PC-3 (cell line): ENCODE measurements around the gene R3HCC1L. TPM values are rescaled to one million over a fixed set of nuclear protein-coding genes. Genes with fewer than 3 reads are reported as not detected.

ENCODE experiments used
- ATAC-seq: fragments of 200-7000 bp; cut with Tn5 transposase; 2 replicates; pipeline ENCODE4 v1.9.1; 2020; ENCODE audit warnings: mild to moderate bottlenecking, moderate library complexity
- BruUV-seq: library from RNA; stranded (reverse); fragments of 400-500 nt; replicated peaks from 2 replicates; lab custom pipeline; 2021; lab: Mats Ljungman, UMichigan
- CTCF ChIA-PET: fragments of 300-600 bp; sonication (Branson Sonifier 250); formaldehyde crosslinking; loops from one replicate; lab custom pipeline; 2022; ENCODE audit warnings: antibody characterized with exemption; lab: Charles Lee
- POLR2A ChIA-PET: fragments of 300-600 bp; sonication (Branson Sonifier 250); formaldehyde crosslinking; loops from one replicate; lab custom pipeline; 2022; ENCODE audit warnings: antibody characterized with exemption; ENCODE audit not compliant: unreplicated experiment; lab: Charles Lee
- DNase-seq: peaks from one replicate; pipeline ENCODE4 v3.0.0-alpha.2; 2015
- H2AFZ ChIP-seq: fragments of 300-600 bp; sonication (generic); 2 replicates; pipeline ENCODE4 v1.6.0; 2016; ENCODE audit warnings: antibody characterized with exemption, low read length
- H3F3A ChIP-seq: fragments of 300-600 bp; sonication (generic); one replicate; pipeline ENCODE4 v1.6.0; 2017; ENCODE audit warnings: antibody characterized with exemption, low read length, control low read depth, mild to moderate bottlenecking; ENCODE audit not compliant: unreplicated experiment
- H3K27ac ChIP-seq: fragments of 300-600 bp; sonication (generic); 2 replicates; pipeline ENCODE4 v1.5.1; 2016; ENCODE audit warnings: mild to moderate bottlenecking, low read length
- H3K27me3 ChIP-seq: fragments of 300-600 bp; sonication (generic); 2 replicates; pipeline ENCODE4 v1.6.1; 2016; ENCODE audit warnings: low read length, mixed read lengths
- H3K36me3 ChIP-seq: fragments of 300-600 bp; sonication (generic); 2 replicates; pipeline ENCODE4 v1.6.1; 2016; ENCODE audit warnings: low read depth, mixed run types, low read length, mixed read lengths
- H3K4me1 ChIP-seq: fragments of 300-600 bp; sonication (generic); 2 replicates; pipeline ENCODE4 v1.5.1; 2016; ENCODE audit warnings: low read length; ENCODE audit not compliant: insufficient read depth
- H3K4me2 ChIP-seq: fragments of 300-600 bp; sonication (generic); 2 replicates; pipeline ENCODE4 v1.6.0; 2016; ENCODE audit warnings: low read length
- H3K4me3 ChIP-seq: fragments of 300-600 bp; sonication (generic); 2 replicates; pipeline ENCODE4 v1.5.1; 2016; ENCODE audit warnings: mild to moderate bottlenecking, low read length, mixed read lengths
- H3K79me2 ChIP-seq: fragments of 300-600 bp; sonication (generic); 2 replicates; pipeline ENCODE4 v1.6.1; 2017; ENCODE audit warnings: low read length, mixed read lengths
- H3K9ac ChIP-seq: fragments of 300-600 bp; sonication (generic); 2 replicates; pipeline ENCODE4 v1.6.0; 2016; ENCODE audit warnings: mild to moderate bottlenecking, low read length
- H3K9me2 ChIP-seq: fragments of 300-600 bp; sonication (generic); replicated peaks from 2 replicates; pipeline ENCODE4 v1.6.1; 2016; ENCODE audit warnings: mixed run types, low read length, mixed read lengths
- H3K9me3 ChIP-seq: fragments of 300-600 bp; sonication (generic); 2 replicates; pipeline ENCODE4 v1.6.1; 2016; ENCODE audit warnings: low read length, mixed read lengths
- H4K20me1 ChIP-seq: fragments of 300-600 bp; sonication (generic); 2 replicates; pipeline ENCODE4 v1.6.1; 2016; ENCODE audit warnings: low read length, mixed read lengths
- EZH2 ChIP-seq: fragments of 300-600 bp; sonication (generic); IDR thresholded peaks from one replicate; pipeline ENCODE4 v1.6.1; 2017; ENCODE audit warnings: antibody characterized with exemption, mild to moderate bottlenecking, low read length; ENCODE audit not compliant: unreplicated experiment
- EZH2phosphoT487 ChIP-seq: fragments of 300-600 bp; sonication (generic); IDR thresholded peaks from 2 replicates; pipeline ENCODE4 v1.6.1; 2018; ENCODE audit warnings: mild to moderate bottlenecking, antibody characterized with exemption, low read length, borderline replicate concordance
- intact Hi-C: fragments of 100-400 bp; cut with micrococcal nuclease; formaldehyde crosslinking; loops from 2 replicates; pipeline ENCODE4 v1.9.0; 2023
- total RNA-seq: library from RNA; depleted of rRNA; stranded (reverse); fragments of >200 nt; gene quantifications from 2 replicates; pipeline ENCODE4 v1.2.3, GENCODE V29; 2014
- TF ChIP-seq, protein P1 (sequence below): fragments of 300-600 bp; sonication (generic); conservative IDR thresholded peaks from 2 replicates; pipeline ENCODE4 v1.5.1; 2017; ENCODE audit warnings: antibody characterized with exemption, low read depth, mild to moderate bottlenecking, low read length

Gene R3HCC1L
- total RNA-seq, 1 experiment from 2014 or later = 15.3 TPM

DNA sequence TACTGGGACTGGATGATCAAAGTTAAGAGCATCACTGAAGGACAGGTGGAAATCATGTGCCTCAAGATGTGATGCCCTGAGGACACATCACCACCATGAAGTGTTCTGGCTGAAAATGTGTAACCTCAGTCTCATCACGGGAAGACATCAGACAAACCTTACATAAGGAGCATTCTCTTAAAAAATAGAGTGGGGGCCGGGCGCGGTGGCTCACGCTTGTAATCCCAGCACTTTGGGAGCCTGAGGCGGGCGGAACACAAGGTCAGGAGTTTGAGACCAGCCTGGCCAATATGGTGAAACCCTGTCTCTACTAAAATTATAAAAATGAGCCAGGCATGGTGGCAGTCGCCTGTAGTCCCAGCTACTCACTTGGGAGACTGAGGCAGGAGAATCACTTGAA, 67.9 kb downstream of the R3HCC1L start:
- Histone ChIP-seq H2AFZ (no peak overlapping the region), H3K27ac (no peak overlapping the region), H3K9ac (no peak overlapping the region), H3K4me1 (no peaks in the 10 kb centered on the region), H3F3A (no peaks in the 10 kb centered on the region), H3K4me3 (no peak overlapping the region), H3K4me2 (no peak overlapping the region), H3K9me3 (no peaks in the 10 kb centered on the region), H3K79me2 (no peaks in the 10 kb centered on the region), H3K9me2 (no peaks in the 10 kb centered on the region), H3K36me3 (no peaks in the 10 kb centered on the region), H3K27me3 (no peaks in the 10 kb centered on the region), H4K20me1 (no peaks in the 10 kb centered on the region)
- POLR2A ChIA-PET = no interaction called here
- TF ChIP-seq EZH2phosphoT487 = no peak
- no peak for TF ChIP-seq EZH2
- intact Hi-C loops = no loop called here
- CTCF ChIA-PET = no interaction called here
- BruUV-seq = no TSS peak
- no peak for ATAC-seq
- no peak for DNase-seq

DNA sequence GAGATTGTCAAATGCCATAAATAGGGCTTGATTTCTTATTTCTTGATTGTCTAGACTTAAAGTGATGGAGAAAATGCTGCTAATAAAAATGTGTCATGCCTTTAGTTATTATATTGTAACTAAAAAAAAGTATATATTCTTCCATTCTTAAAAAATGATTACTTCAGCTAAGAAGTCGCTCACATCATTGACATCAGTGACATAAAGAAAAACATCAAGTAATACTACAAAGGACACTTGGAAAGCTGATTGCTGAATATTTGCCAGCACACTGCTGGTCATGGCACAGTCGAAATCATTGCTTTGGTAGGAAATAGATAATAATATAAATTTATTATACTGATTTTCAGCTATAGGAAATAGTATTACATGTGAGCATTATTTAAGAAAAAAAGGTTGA, 70.9 kb downstream of the R3HCC1L start:
- POLR2A ChIA-PET = no interaction called here
- no peaks in the 10 kb centered on the region for H3K9me2 ChIP-seq

DNA sequence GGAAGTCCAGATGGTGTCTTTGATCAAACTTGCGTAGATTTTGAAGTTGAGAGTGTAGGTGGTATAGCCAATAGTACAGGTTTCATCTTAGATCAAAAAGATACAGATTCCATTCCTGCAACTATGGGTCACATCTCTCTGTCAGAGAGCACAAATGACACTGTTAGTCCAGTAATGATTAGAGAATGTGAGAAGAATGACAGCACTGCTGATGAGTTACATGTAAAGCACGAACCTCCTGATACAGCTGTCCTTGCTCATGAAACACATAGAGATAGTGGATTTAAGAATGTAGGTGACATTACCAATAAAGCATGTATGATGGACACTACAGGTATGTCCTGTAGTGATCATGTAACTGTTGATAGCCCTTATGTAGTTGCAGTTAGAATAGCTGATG, 74.5 kb downstream of the R3HCC1L start:
- Histone ChIP-seq H3K4me2 (no peak overlapping the region), H3K27ac (no peak overlapping the region), H3K4me1 (no peaks in the 10 kb centered on the region), H3F3A (no peaks in the 10 kb centered on the region), H3K36me3 (peaks cover 4% of the 10 kb centered on the region), H3K9ac (no peak overlapping the region), H3K9me2 (no peaks in the 10 kb centered on the region), H3K79me2 (no peaks in the 10 kb centered on the region), H2AFZ (no peak overlapping the region), H3K9me3 (no peaks in the 10 kb centered on the region), H3K27me3 (no peaks in the 10 kb centered on the region), H3K4me3 (no peak overlapping the region), H4K20me1 (no peaks in the 10 kb centered on the region)
- intact Hi-C loops = no loop called here
- no peak for DNase-seq
- no TSS peak for BruUV-seq
- CTCF ChIA-PET = no interaction called here
- POLR2A ChIA-PET = no interaction called here
- no peak for ATAC-seq
- TF ChIP-seq, protein P1, sequence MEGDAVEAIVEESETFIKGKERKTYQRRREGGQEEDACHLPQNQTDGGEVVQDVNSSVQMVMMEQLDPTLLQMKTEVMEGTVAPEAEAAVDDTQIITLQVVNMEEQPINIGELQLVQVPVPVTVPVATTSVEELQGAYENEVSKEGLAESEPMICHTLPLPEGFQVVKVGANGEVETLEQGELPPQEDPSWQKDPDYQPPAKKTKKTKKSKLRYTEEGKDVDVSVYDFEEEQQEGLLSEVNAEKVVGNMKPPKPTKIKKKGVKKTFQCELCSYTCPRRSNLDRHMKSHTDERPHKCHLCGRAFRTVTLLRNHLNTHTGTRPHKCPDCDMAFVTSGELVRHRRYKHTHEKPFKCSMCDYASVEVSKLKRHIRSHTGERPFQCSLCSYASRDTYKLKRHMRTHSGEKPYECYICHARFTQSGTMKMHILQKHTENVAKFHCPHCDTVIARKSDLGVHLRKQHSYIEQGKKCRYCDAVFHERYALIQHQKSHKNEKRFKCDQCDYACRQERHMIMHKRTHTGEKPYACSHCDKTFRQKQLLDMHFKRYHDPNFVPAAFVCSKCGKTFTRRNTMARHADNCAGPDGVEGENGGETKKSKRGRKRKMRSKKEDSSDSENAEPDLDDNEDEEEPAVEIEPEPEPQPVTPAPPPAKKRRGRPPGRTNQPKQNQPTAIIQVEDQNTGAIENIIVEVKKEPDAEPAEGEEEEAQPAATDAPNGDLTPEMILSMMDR = no peak
- TF ChIP-seq EZH2phosphoT487 = no peak
- TF ChIP-seq EZH2 = no peak

More for the DNA sequence above, 70.9 kb downstream of the R3HCC1L start:
- H4K20me1 ChIP-seq = no peaks in the 10 kb centered on the region
- no peaks in the 10 kb centered on the region for H3F3A ChIP-seq
- no peaks in the 10 kb centered on the region for H3K79me2 ChIP-seq
- BruUV-seq = no TSS peak
- no peak overlapping the region for H3K27ac ChIP-seq
- no peak overlapping the region for H3K4me3 ChIP-seq
- no peaks in the 10 kb centered on the region for H3K4me1 ChIP-seq
- no peaks in the 10 kb centered on the region for H3K9me3 ChIP-seq
- H3K9ac ChIP-seq = no peak overlapping the region
- H3K36me3 ChIP-seq = peaks cover 4% of the 10 kb centered on the region
- DNase-seq (no peak), ATAC-seq (no peak)
- H3K27me3 ChIP-seq = no peaks in the 10 kb centered on the region
- no peak overlapping the region for H2AFZ ChIP-seq
- TF ChIP-seq EZH2 = no peak
- intact Hi-C loops = no loop called here
- CTCF ChIA-PET = no interaction called here
- no peak overlapping the region for H3K4me2 ChIP-seq

DNA sequence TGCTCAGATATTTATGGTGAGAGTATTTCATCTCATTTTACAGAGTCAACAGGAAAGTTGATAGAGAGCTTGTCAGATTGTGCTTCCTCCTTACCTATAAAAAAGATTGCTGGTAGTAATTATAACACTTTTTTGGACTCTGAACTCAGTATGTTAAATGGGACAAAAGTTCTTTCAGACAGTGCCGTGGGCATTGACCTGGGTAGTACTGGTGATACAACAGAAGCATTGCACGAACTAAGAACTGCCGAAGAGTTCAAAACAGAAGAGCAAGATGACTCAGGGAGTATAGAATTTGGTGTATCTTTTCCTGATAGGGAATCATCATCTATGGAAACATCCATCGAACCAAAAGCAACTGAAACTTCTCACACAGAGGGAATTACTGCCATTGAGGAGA, 75.0 kb downstream of the R3HCC1L start:
- no peaks in the 10 kb centered on the region for H3F3A ChIP-seq
- H3K36me3 ChIP-seq = peaks cover 4% of the 10 kb centered on the region
- no peak overlapping the region for H2AFZ ChIP-seq
- no peaks in the 10 kb centered on the region for H3K4me1 ChIP-seq
- intact Hi-C loops = no loop called here
- H3K27me3 ChIP-seq = no peaks in the 10 kb centered on the region
- ATAC-seq (no peak), DNase-seq (no peak)
- ChIA-PET POLR2A (no interaction called here), CTCF (no interaction called here)
- BruUV-seq = no TSS peak
- TF ChIP-seq EZH2phosphoT487 = no peak
- TF ChIP-seq EZH2 = no peak
- TF ChIP-seq, protein P1 = no peak
- no peak overlapping the region for H3K4me3 ChIP-seq
- no peak overlapping the region for H3K4me2 ChIP-seq
- H3K9ac ChIP-seq = no peak overlapping the region
- no peaks in the 10 kb centered on the region for H3K9me2 ChIP-seq
- H3K9me3 ChIP-seq = no peaks in the 10 kb centered on the region
- H3K27ac ChIP-seq = no peak overlapping the region
- H4K20me1 ChIP-seq = no peaks in the 10 kb centered on the region
- no peaks in the 10 kb centered on the region for H3K79me2 ChIP-seq
